Retinal pigment epithelial cell (primary cell): ENCODE data around the gene SLC16A12.
"Not testable (repeated sequence)": the region's sequence is repeated elsewhere in the genome, so short reads cannot be mapped to it uniquely, and the experiment has no call there.

Experiments
- DNase-seq: peaks from one replicate; pipeline ENCODE4 v3.0.0-alpha.2; 2010; ENCODE audit warnings: low read depth
- H3K4me3 ChIP-seq: 2 replicates; pipeline ENCODE4 v1.5.1; 2011; ENCODE audit warnings: mild to moderate bottlenecking, low read length, control low read depth, moderate library complexity
- CTCF ChIP-seq: conservative IDR thresholded peaks from 2 replicates; pipeline ENCODE4 v1.5.1; 2011; ENCODE audit warnings: low read depth, low read length, control low read depth, inconsistent platforms

The SLC16A12 gene

GRCh38 chr10:89413398-89413912, 121.9 kb downstream of the SLC16A12 start:
- no peak for TF ChIP-seq CTCF
- no peak for DNase-seq
- H3K4me3 ChIP-seq, result peak overlapping the region; percentile 86

GRCh38 chr10:89412276-89412675, 123.1 kb downstream of the SLC16A12 start:
- not testable (repeated sequence) for DNase-seq

GRCh38 chr10:89411135-89411534, 124.3 kb downstream of the SLC16A12 start:
- DNase-seq, H3K4me3 ChIP-seq: not testable (repeated sequence)

More at GRCh38 chr10:89412276-89412675, 123.1 kb downstream of the SLC16A12 start:
- H3K4me3 ChIP-seq, result not testable (repeated sequence)

GRCh38 chr10:89410551-89410950, 124.8 kb downstream of the SLC16A12 start:
- H3K4me3 ChIP-seq, DNase-seq: not testable (repeated sequence)

- not testable (repeated sequence) for DNase-seq, H3K4me3 ChIP-seq
These were observed 126.1 kb downstream of the SLC16A12 start for GRCh38 chr10:89409282-89409681.

- H3K4me3 ChIP-seq, DNase-seq: not testable (repeated sequence)
These were observed 127.6 kb downstream of the SLC16A12 start for GRCh38 chr10:89407792-89408191.

- not testable (repeated sequence) for H3K4me3 ChIP-seq, DNase-seq
These were observed 129.2 kb downstream of the SLC16A12 start for GRCh38 chr10:89406178-89406577.

- no peak overlapping the region for H3K4me3 ChIP-seq
- TF ChIP-seq CTCF, result no peak
- no peak for DNase-seq
These were observed 131.0 kb downstream of the SLC16A12 start for GRCh38 chr10:89404104-89405047.

GRCh38 chr10:89403043-89403442, 132.4 kb downstream of the SLC16A12 start:
- no peak overlapping the region for H3K4me3 ChIP-seq
- TF ChIP-seq CTCF, result no peak
- no peak for DNase-seq

GRCh38 chr10:89399956-89400355, 135.4 kb downstream of the SLC16A12 start:
- TF ChIP-seq CTCF, result no peak
- no peak overlapping the region for H3K4me3 ChIP-seq
- DNase-seq, result no peak
